ENCODE measurements around the gene MCM5.
"Not testable (repeated sequence)": the region's sequence is repeated elsewhere in the genome, so short reads cannot be mapped to it uniquely, and the experiment has no call there.

The MCM5 gene

GRCh38 chr22:35379146-35379993, 20.6 kb upstream of the MCM5 start:
- DNase-seq (ENCODE audit: low spot score): no peak

GRCh38 chr22:35380013-35380412, 19.9 kb upstream of the MCM5 start:
- DNase-seq (ENCODE audit: low spot score): no peak

GRCh38 chr22:35380537-35381423, 19.2 kb upstream of the MCM5 start, which contains the start of gene HMOX1:
TSS of gene HMOX1 (plus strand) at chr22:35381096. CDS start at chr22:35381174, 78 bp downstream.
- peak; percentile 34 for DNase-seq (ENCODE audit: low spot score)

GRCh38 chr22:35381424-35382009, 18.4 kb upstream of the MCM5 start:
- no peak for DNase-seq (ENCODE audit: low spot score)

GRCh38 chr22:35383679-35384071, 16.3 kb upstream of the MCM5 start:
- DNase-seq (ENCODE audit: low spot score): no peak

GRCh38 chr22:35384527-35384926, 15.4 kb upstream of the MCM5 start:
- DNase-seq (ENCODE audit: low spot score): no peak

- no peak for DNase-seq (ENCODE audit: low spot score)
Observed at GRCh38 chr22:35384975-35385588, 14.9 kb upstream of the MCM5 start.

- DNase-seq (ENCODE audit: low spot score): no peak
Observed at GRCh38 chr22:35386670-35387288, 13.2 kb upstream of the MCM5 start.

GRCh38 chr22:35390933-35391332, 9.0 kb upstream of the MCM5 start:
- no peak for DNase-seq (ENCODE audit: low spot score)

- DNase-seq (ENCODE audit: low spot score): no peak
Observed at GRCh38 chr22:35392357-35392756, 7.6 kb upstream of the MCM5 start.

- DNase-seq (ENCODE audit: low spot score): no peak
Observed at GRCh38 chr22:35393116-35394010, 6.6 kb upstream of the MCM5 start.

GRCh38 chr22:35394011-35394312, 6.0 kb upstream of the MCM5 start:
- no peak for DNase-seq (ENCODE audit: low spot score)

GRCh38 chr22:35394810-35395563, 5.0 kb upstream of the MCM5 start:
- DNase-seq (ENCODE audit: low spot score): no peak

GRCh38 chr22:35396622-35397021, 3.3 kb upstream of the MCM5 start:
- DNase-seq (ENCODE audit: low spot score): not testable (repeated sequence)

- DNase-seq (ENCODE audit: low spot score): no peak
Observed at GRCh38 chr22:35397095-35397904, 2.6 kb upstream of the MCM5 start.

- no peak for DNase-seq (ENCODE audit: low spot score)
Observed at GRCh38 chr22:35398591-35398973, 1.4 kb upstream of the MCM5 start.

- DNase-seq (ENCODE audit: low spot score): no peak
Observed at GRCh38 chr22:35399114-35399677, 744 bp upstream of the MCM5 start.

- DNase-seq (ENCODE audit: low spot score): no peak
Observed at GRCh38 chr22:35400501-35400790, 506 bp downstream of the MCM5 start.

- DNase-seq (ENCODE audit: low spot score): no peak
Observed at GRCh38 chr22:35401863-35402262, 1.9 kb downstream of the MCM5 start.
